Activated CD4-positive, CD25-positive, alpha-beta regulatory T cell treated with anti-CD3 and anti-CD28 coated beads, Interleukin-2, amount 50 U/mL, for 24 hours (primary cell): ENCODE results near the gene RBM8A.

Source experiments
- ATAC-seq, 2 donors: fragments of 150-1000 bp; cut with Tn5 transposase; one replicate each; pipeline ENCODE4 v1.10.0; 2021; ENCODE audit warnings: mild to moderate bottlenecking in 1 of 2, moderate library complexity in 1 of 2

The RBM8A gene

GRCh38 chr1:145871994-145872924 lies 55.0 kb downstream of the RBM8A start:
- ATAC-seq = peak; percentile 60 to 73
